ENCODE measurements around the gene CUL3. TPM values are rescaled to one million over a fixed set of nuclear protein-coding genes. Genes with fewer than 3 reads are reported as not detected.

The CUL3 gene
- total and polyA plus RNA-seq, 2 experiments from 2014 or later, result 86.0 to 125 TPM

DNA sequence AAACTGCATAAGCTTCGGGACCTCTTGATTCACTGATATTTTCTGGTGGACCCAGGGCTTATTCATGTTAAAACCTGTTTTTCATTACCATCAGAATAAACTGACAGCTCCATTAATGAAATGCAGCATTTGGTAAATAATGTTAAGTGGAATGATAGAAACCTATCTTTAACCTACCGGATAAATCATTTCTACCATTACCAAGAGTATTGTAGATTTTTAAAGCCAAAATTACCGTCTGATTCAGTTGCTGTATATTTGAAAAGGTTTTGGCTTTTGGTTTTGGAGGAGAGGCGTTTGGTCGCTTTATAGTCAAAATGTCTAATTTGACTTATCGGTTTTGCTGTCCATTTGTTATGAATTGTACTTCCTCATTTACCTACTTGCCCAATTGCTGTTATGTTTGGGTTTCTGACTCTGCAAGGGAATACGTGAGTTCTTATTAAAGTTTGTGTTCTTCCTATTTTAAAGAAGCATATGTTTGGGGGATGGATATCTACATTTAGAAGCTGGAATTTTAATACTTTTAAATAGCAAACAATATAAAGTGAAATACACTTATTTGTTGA lies 1.0 kb upstream of the CUL3 start (continued):
- TF ChIP-seq EZH2 (IDR thresholded peaks at IDR 0.05; ENCODE audit: low read depth, unreplicated experiment), result no peak
- TF ChIP-seq, protein P1, sequence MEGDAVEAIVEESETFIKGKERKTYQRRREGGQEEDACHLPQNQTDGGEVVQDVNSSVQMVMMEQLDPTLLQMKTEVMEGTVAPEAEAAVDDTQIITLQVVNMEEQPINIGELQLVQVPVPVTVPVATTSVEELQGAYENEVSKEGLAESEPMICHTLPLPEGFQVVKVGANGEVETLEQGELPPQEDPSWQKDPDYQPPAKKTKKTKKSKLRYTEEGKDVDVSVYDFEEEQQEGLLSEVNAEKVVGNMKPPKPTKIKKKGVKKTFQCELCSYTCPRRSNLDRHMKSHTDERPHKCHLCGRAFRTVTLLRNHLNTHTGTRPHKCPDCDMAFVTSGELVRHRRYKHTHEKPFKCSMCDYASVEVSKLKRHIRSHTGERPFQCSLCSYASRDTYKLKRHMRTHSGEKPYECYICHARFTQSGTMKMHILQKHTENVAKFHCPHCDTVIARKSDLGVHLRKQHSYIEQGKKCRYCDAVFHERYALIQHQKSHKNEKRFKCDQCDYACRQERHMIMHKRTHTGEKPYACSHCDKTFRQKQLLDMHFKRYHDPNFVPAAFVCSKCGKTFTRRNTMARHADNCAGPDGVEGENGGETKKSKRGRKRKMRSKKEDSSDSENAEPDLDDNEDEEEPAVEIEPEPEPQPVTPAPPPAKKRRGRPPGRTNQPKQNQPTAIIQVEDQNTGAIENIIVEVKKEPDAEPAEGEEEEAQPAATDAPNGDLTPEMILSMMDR (conservative IDR thresholded peaks at IDR 0.05; ENCODE audit: low read depth in 2 of 2), result no peak
- TF ChIP-seq NANOG (IDR thresholded peaks at IDR 0.05; ENCODE audit: borderline replicate concordance), result no peak
- TF ChIP-seq, protein P2, sequence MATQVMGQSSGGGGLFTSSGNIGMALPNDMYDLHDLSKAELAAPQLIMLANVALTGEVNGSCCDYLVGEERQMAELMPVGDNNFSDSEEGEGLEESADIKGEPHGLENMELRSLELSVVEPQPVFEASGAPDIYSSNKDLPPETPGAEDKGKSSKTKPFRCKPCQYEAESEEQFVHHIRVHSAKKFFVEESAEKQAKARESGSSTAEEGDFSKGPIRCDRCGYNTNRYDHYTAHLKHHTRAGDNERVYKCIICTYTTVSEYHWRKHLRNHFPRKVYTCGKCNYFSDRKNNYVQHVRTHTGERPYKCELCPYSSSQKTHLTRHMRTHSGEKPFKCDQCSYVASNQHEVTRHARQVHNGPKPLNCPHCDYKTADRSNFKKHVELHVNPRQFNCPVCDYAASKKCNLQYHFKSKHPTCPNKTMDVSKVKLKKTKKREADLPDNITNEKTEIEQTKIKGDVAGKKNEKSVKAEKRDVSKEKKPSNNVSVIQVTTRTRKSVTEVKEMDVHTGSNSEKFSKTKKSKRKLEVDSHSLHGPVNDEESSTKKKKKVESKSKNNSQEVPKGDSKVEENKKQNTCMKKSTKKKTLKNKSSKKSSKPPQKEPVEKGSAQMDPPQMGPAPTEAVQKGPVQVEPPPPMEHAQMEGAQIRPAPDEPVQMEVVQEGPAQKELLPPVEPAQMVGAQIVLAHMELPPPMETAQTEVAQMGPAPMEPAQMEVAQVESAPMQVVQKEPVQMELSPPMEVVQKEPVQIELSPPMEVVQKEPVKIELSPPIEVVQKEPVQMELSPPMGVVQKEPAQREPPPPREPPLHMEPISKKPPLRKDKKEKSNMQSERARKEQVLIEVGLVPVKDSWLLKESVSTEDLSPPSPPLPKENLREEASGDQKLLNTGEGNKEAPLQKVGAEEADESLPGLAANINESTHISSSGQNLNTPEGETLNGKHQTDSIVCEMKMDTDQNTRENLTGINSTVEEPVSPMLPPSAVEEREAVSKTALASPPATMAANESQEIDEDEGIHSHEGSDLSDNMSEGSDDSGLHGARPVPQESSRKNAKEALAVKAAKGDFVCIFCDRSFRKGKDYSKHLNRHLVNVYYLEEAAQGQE (IDR thresholded peaks at IDR 0.05; ENCODE audit: unreplicated experiment), result no peak

DNA sequence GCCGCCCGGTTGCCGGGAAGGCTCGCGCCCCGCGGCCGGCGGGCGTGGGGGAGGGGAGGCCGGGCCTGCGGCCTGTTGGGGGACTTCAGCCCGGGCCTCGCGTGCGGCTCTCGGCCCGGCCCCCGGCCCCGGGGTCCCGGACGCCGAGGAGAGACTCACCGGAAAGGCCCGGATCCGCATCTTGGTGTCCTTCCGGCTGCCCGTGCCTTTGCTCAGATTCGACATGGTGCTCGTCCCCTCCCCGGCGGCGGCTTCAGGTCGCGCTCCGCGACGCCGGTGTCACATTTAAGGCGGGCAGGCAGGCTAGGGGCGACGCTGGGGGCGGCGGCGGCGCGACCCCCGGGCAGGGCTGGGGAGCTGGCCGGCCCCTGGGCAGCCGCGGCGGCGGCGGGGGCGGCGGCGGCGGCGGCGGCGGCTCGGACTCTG lies 365 bp downstream of the CUL3 start:
- no peaks in the 10 kb centered on the region for H3K9me2 ChIP-seq (ENCODE audit: insufficient read depth)
- no peak overlapping the region for H3K27ac ChIP-seq (ENCODE audit: low read depth)
- Mint-ChIP-seq H3K27me3 (ENCODE audit: insufficient read depth, low read depth, poor library complexity) (peaks cover 11% of the 10 kb centered on the region), H3K4me1 (peaks cover 43% of the 10 kb centered on the region), H3K4me3 (peak overlapping the region; percentile 91), H3K9me3 (0 out of 3 replicates have a peak, but pooled peaks cover 3% of the 10 kb centered on the region), H3K27ac (peak overlapping the region; percentile 77; the same call in 1 of the 2 replicates), H3K36me3 (ENCODE audit: low read depth) (peaks cover 15% of the 10 kb centered on the region; the same call in 2 of the 3 replicates)
- H4K20me1 ChIP-seq (replicated peaks; ENCODE audit: insufficient read depth), result peaks cover 29% of the 10 kb centered on the region
- peaks cover 47% of the 10 kb centered on the region for H3K79me2 ChIP-seq (replicated peaks; ENCODE audit: insufficient read depth)
- no peaks in the 10 kb centered on the region for H3K36me3 ChIP-seq (ENCODE audit: insufficient read depth)
- no peak overlapping the region for H2AFZ ChIP-seq
- peaks cover 28% of the 10 kb centered on the region for H3K4me1 ChIP-seq (ENCODE audit: insufficient read depth)
- H3K4me2 ChIP-seq, result no peak overlapping the region; the same call in 1 of the 2 replicates
- no peak for ATAC-seq
- no peaks in the 10 kb centered on the region for H3F3A ChIP-seq (replicated peaks; ENCODE audit: low read depth)
- peak; percentile 57 for DNase-seq (ENCODE audit: low spot score)
- H3K4me3 ChIP-seq, result peak overlapping the region; percentile 93
- H3K27me3 ChIP-seq (ENCODE audit: insufficient read depth), result no peaks in the 10 kb centered on the region
- no peak for TF ChIP-seq POLR2AphosphoS5 (IDR thresholded peaks at IDR 0.05; ENCODE audit: low read depth)
- TF ChIP-seq JUNB (IDR thresholded peaks at IDR 0.05; ENCODE audit: unreplicated experiment), result no peak
- TF ChIP-seq, protein P3, sequence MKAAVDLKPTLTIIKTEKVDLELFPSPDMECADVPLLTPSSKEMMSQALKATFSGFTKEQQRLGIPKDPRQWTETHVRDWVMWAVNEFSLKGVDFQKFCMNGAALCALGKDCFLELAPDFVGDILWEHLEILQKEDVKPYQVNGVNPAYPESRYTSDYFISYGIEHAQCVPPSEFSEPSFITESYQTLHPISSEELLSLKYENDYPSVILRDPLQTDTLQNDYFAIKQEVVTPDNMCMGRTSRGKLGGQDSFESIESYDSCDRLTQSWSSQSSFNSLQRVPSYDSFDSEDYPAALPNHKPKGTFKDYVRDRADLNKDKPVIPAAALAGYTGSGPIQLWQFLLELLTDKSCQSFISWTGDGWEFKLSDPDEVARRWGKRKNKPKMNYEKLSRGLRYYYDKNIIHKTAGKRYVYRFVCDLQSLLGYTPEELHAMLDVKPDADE (IDR thresholded peaks at IDR 0.05), result no peak; the same call in 1 of the 2 replicates
- no peak for TF ChIP-seq NANOG (IDR thresholded peaks at IDR 0.05; ENCODE audit: borderline replicate concordance)
- TF ChIP-seq CREB1 (CRISPR knock-in tag; IDR thresholded peaks at IDR 0.05; ENCODE audit: low read depth), result no peak
- TF ChIP-seq, protein P4, sequence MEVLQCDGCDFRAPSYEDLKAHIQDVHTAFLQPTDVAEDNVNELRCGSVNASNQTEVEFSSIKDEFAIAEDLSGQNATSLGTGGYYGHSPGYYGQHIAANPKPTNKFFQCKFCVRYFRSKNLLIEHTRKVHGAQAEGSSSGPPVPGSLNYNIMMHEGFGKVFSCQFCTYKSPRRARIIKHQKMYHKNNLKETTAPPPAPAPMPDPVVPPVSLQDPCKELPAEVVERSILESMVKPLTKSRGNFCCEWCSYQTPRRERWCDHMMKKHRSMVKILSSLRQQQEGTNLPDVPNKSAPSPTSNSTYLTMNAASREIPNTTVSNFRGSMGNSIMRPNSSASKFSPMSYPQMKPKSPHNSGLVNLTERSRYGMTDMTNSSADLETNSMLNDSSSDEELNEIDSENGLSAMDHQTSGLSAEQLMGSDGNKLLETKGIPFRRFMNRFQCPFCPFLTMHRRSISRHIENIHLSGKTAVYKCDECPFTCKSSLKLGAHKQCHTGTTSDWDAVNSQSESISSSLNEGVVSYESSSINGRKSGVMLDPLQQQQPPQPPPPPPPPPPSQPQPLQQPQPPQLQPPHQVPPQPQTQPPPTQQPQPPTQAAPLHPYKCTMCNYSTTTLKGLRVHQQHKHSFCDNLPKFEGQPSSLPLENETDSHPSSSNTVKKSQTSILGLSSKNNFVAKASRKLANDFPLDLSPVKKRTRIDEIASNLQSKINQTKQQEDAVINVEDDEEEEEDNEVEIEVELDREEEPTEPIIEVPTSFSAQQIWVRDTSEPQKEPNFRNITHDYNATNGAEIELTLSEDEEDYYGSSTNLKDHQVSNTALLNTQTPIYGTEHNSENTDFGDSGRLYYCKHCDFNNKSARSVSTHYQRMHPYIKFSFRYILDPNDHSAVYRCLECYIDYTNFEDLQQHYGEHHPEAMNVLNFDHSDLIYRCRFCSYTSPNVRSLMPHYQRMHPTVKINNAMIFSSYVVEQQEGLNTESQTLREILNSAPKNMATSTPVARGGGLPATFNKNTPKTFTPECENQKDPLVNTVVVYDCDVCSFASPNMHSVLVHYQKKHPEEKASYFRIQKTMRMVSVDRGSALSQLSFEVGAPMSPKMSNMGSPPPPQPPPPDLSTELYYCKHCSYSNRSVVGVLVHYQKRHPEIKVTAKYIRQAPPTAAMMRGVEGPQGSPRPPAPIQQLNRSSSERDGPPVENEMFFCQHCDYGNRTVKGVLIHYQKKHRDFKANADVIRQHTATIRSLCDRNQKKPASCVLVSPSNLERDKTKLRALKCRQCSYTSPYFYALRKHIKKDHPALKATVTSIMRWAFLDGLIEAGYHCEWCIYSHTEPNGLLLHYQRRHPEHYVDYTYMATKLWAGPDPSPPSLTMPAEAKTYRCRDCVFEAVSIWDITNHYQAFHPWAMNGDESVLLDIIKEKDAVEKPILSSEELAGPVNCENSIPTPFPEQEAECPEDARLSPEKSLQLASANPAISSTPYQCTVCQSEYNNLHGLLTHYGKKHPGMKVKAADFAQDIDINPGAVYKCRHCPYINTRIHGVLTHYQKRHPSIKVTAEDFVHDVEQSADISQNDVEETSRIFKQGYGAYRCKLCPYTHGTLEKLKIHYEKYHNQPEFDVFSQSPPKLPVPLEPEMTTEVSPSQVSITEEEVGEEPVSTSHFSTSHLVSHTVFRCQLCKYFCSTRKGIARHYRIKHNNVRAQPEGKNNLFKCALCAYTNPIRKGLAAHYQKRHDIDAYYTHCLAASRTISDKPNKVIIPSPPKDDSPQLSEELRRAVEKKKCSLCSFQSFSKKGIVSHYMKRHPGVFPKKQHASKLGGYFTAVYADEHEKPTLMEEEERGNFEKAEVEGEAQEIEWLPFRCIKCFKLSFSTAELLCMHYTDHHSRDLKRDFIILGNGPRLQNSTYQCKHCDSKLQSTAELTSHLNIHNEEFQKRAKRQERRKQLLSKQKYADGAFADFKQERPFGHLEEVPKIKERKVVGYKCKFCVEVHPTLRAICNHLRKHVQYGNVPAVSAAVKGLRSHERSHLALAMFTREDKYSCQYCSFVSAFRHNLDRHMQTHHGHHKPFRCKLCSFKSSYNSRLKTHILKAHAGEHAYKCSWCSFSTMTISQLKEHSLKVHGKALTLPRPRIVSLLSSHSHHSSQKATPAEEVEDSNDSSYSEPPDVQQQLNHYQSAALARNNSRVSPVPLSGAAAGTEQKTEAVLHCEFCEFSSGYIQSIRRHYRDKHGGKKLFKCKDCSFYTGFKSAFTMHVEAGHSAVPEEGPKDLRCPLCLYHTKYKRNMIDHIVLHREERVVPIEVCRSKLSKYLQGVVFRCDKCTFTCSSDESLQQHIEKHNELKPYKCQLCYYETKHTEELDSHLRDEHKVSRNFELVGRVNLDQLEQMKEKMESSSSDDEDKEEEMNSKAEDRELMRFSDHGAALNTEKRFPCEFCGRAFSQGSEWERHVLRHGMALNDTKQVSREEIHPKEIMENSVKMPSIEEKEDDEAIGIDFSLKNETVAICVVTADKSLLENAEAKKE (CRISPR knock-in tag; IDR thresholded peaks at IDR 0.05), result no peak

Data from GM23338 (cell line).